GM13976 (cell line): ENCODE measurements around the gene ADH1A.

Experiments used
- DNase-seq: peaks from one replicate; pipeline ENCODE4 v3.0.0; 2012; ENCODE audit warnings: low spot score
- in situ Hi-C: fragments of 300-500 bp; cut with MboI; formaldehyde crosslinking; loops from one replicate; pipeline ENCODE4 v1.12.0; 2022; ENCODE audit warnings: low sequenced_read_pairs, mixed read lengths, inconsistent platforms; ENCODE audit not compliant: unreplicated experiment
- TF ChIP-seq, protein P1 (sequence below): IDR thresholded peaks from 2 replicates; pipeline ENCODE4 v1.5.1; 2012; ENCODE audit warnings: borderline replicate concordance, mild to moderate bottlenecking; ENCODE audit not compliant: insufficient read depth; ENCODE audit errors: extremely low read depth, missing control alignments, control extremely low read depth

ADH1A gene

DNA sequence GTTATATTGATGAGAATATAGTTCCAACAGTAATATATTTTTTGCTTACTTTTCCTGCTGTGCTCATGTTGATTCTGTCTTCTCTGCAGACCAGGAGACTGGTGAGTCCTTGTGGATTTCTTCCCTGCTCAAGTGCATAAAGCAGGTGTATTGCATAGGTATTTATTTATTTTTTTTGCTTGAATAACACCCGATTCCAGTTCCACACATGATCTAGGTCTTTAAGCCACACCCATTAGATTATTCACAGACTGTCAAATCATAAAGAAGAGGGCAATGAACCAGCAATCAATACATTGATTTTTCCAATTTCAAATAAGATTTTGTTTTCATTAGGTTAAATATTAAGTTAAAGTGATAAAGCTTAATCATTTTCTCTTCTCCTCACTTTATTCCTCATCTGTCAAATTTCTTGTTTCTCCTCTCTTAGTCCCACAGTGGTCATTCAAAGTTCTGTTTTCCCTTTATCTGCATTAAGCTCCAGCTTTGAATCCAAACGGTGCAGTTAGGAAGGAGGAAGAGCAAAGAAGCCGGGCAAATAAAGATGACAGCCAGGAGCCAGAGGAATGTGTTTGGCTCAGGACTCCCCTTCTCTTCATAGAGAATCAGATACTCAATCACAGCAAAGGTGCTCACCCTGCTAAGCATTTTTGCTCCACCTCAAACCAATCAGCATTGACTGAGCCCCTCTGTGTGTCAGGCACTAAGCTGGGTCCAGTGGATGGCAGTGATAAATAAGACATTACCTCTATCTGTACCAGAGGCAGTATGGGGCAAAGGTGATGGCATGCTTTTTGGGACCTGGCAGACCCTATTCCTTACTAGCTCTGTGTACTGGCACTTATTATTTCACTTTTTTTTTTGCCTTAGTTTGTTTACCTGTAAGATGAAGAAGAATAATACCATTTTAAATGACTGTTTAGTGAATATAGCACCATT is at the start of gene ADH1A:
Gene ADH1A (minus strand): TSS at position 138 of the 939 bp plus-strand sequence. CDS start 71 bp downstream, at position 67.
- in situ Hi-C loops, result no loop called here
- no peak for DNase-seq

DNA sequence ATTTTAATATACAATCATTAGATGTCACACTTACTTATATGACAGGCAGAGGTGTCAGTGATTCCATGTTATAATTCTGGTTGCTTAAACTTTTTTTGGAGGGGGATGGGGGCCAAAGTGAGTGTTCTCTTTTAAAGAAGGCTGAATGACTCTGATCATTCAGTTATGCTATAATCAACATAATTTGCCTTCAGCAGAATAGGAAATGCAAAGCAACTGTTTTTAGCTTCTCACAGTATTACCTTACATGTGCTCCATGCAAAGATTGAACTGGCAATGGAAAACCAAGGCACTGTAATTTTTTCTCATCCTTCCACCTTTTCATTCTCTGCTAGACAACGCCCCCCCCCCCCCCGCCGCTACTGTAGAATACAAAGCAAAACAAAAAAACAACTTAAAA is 48.4 kb upstream of the ADH1A start:
- TF ChIP-seq, protein P1, sequence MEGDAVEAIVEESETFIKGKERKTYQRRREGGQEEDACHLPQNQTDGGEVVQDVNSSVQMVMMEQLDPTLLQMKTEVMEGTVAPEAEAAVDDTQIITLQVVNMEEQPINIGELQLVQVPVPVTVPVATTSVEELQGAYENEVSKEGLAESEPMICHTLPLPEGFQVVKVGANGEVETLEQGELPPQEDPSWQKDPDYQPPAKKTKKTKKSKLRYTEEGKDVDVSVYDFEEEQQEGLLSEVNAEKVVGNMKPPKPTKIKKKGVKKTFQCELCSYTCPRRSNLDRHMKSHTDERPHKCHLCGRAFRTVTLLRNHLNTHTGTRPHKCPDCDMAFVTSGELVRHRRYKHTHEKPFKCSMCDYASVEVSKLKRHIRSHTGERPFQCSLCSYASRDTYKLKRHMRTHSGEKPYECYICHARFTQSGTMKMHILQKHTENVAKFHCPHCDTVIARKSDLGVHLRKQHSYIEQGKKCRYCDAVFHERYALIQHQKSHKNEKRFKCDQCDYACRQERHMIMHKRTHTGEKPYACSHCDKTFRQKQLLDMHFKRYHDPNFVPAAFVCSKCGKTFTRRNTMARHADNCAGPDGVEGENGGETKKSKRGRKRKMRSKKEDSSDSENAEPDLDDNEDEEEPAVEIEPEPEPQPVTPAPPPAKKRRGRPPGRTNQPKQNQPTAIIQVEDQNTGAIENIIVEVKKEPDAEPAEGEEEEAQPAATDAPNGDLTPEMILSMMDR, result no peak
- DNase-seq, result no peak
- in situ Hi-C loops, result no loop called here

More for the DNA sequence above, at the start of gene ADH1A:
- TF ChIP-seq, protein P1, result no peak

DNA sequence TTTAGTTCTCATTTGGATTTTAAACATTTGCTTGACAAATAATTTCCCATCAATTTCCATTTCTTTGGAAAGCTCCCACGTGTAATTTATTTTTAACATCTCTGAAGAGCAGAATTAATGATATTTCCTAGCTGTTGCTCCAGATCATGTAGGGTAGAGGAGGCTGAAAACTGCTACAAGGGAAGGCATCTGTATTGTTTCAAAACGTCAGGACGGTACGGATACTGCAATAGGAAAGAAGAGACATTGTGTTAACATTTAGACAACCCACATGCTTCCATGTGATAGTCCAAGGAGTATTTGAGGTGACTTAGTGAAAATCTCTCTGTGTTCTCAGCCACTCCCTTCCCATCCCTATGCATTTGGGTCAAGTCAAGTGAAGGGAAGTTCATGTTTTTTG is 45.8 kb upstream of the ADH1A start:
- no peak for DNase-seq
- TF ChIP-seq, protein P1, result no peak
- in situ Hi-C loops, result no loop called here

DNA sequence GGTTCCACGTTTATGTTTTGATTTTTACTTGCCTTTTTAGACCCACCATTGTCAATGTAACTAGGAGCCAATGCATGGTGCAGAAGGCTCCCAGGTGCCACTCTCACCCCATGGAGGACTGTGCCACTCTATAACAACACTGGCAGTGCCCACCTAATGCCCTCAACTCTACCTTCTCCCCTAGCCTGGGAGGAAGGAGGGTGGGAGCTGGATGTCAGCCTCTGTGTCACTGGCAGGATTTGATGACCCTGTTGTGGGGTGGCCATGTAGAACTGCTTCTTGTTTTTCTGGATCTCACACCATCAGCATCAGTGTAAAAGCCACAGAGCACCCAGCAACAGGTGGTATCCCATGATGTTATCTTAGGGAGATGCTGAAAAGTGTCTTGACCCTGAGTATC is 44.1 kb upstream of the ADH1A start:
- no peak for DNase-seq
- in situ Hi-C loops, result no loop called here
- TF ChIP-seq, protein P1, result no peak

DNA sequence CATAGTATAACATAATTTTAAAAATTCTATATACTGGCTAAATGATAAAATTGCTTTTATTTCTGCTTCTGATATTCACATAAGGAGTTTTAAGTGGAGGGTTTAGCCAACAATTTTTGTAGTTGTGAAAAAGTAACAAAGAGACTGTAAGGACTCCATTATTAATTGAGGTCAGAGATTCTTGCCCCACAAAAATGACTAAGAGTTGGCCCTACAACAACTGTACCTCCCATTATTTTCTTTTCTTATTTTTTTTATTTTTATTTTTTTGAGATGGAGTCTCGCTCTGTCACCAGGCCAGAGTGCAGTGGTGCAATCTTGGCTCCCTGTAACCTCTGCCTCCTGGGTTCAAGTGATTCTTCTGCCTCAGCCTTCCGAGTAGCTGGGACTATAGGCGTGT is 39.9 kb upstream of the ADH1A start:
- no peak for DNase-seq
- in situ Hi-C loops, result no loop called here
- TF ChIP-seq, protein P1, result no peak

DNA sequence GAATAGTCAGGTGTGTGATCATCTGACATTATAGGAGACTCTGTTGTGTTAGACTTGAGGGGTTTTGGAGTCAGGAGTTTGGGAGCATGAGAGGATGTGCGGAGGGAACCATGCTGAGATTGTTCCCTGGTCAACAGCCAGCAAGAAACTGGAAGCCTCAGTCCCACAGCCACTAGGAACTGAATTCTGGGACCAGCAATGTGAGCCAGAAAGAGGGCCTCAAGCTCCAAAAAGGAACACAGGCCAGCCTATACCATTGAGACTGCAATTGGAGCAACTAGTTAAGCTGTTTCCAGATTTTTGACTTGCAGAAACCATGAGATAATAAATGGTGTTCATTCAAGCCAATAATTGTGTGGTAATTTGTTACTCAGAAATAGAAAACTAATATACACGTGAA is 39.1 kb upstream of the ADH1A start:
- no peak for DNase-seq
- in situ Hi-C loops, result no loop called here
- TF ChIP-seq, protein P1, result no peak
